ENCODE data around the gene POLR3B. TPM values are rescaled to one million over a fixed set of nuclear protein-coding genes. Genes with fewer than 3 reads are reported as not detected.

POLR3B gene
- total and polyA plus RNA-seq, 2 of the 8 experiments (the other 6 are each of a cell fraction or from before 2014, with no cell fraction given) = 5.0 to 13.2 TPM

DNA sequence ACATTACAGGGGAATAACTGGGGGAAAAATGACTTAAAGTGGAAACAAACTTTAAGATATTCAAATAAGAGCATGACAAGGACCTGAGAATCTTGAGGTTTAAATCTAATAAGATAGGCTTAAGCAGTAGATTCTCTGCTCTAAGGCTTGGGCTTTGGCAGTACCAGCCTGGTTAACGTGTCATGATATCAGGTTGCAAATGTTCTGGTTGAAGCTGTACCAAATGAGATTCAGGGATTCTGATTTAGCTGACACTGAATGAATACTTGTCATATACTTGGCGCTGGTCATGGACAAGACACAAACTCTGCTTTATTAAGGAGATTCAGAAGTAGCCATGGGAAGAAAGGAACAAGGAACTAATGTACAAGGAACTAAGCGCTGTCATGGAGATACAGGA, 48.9 kb upstream of the POLR3B start:
- Histone ChIP-seq H3K4ac (replicated peaks; ENCODE audit: insufficient read length, low read depth, low read length) (no peak overlapping the region), H2BK12ac (ENCODE audit: low read depth, low read length) (no peak overlapping the region), H2BK15ac (ENCODE audit: low read length) (no peak overlapping the region), H3K4me2 (ENCODE audit: insufficient read depth in 1 of 2, low read depth in 2 of 2, low read length in 2 of 2) (no peak overlapping the region), H3K9ac (replicated peaks in 1 of 4; ENCODE audit: extremely low read depth in 1 of 4, low read depth in 3 of 4, low read length in 3 of 4) (no peak overlapping the region), H3K23ac (ENCODE audit: insufficient read length) (no peak overlapping the region), H3K36me3 (ENCODE audit: control insufficient read depth in 2 of 4, insufficient read depth in 4 of 4, low read length in 3 of 4) (no peaks in the 10 kb centered on the region), H2BK20ac (ENCODE audit: low read length) (no peak overlapping the region), H3K56ac (replicated peaks; ENCODE audit: insufficient read length, low read depth, low read length) (no peak overlapping the region), H4K5ac (ENCODE audit: insufficient read length, low read depth, low read length) (no peak overlapping the region), H3K79me1 (ENCODE audit: low read depth, low read length) (no peaks in the 10 kb centered on the region), H3K79me2 (ENCODE audit: control insufficient read depth in 1 of 2, insufficient read depth in 2 of 2, low read length in 2 of 2) (no peaks in the 10 kb centered on the region), H2BK120ac (replicated peaks; ENCODE audit: low read depth, low read length) (no peak overlapping the region), H2AK5ac (ENCODE audit: low read depth, low read length) (no peak overlapping the region), H3K4me3 (ENCODE audit: extremely low read depth in 1 of 4, insufficient read depth in 2 of 4, low read depth in 3 of 4, low read length in 4 of 4) (no peak overlapping the region), H4K20me1 (replicated peaks in 1 of 2; ENCODE audit: control insufficient read depth in 1 of 2, insufficient read depth in 2 of 2, low read length in 2 of 2) (no peaks in the 10 kb centered on the region), H3K4me1 (replicated peaks in 1 of 4; ENCODE audit: control insufficient read depth in 3 of 4, insufficient read depth in 4 of 4, low read length in 3 of 4) (peaks cover 0 to 11% (median 2%) of the 10 kb centered on the region in 4 experiments; a peak in 3 of 7 replicates), H3K27me3 (replicated peaks in 1 of 4; ENCODE audit: control insufficient read depth in 3 of 4, extremely low read depth in 1 of 4, insufficient read depth in 3 of 4, low read length in 3 of 4) (no peaks in the 10 kb centered on the region), H2AFZ (ENCODE audit: low read length) (no peak overlapping the region), H3K27ac (ENCODE audit: low read depth, low read length) (no peak overlapping the region), H2BK5ac (ENCODE audit: low read depth, low read length) (no peak overlapping the region), H3K18ac (ENCODE audit: extremely low read depth, low read length) (no peak overlapping the region), H3K23me2 (ENCODE audit: low read depth, low read length) (no peaks in the 10 kb centered on the region), H4K91ac (replicated peaks; ENCODE audit: insufficient read length, low read length) (no peak overlapping the region), H3K14ac (ENCODE audit: insufficient read length) (no peak overlapping the region), H4K8ac (ENCODE audit: extremely low read depth, insufficient read depth, low read length) (no peak overlapping the region), H3K9me3 (ENCODE audit: insufficient read depth in 2 of 2, low read depth in 1 of 2, low read length in 1 of 2) (no peaks in the 10 kb centered on the region)
- DNase-seq (ENCODE audit: low read depth in 1 of 2, low spot score in 2 of 2) = no peak
- 88% methylated on average over 3 of the region's 3 CpGs; no CpG with 5 or more reads in 1 of the 2 experiments for WGBS, 2 experiments (ENCODE audit: extremely low coverage in 1 of 2, insufficient coverage in 1 of 2, insufficient read length in 1 of 2, insufficient replicate concordance in 2 of 2, low coverage in 1 of 2, low lambda C conversion rate in 2 of 2, missing lambda C conversion rate in 1 of 2)
- TF ChIP-seq RAD21 (IDR thresholded peaks at IDR 0.05 in 1 of 2, conservative IDR thresholded peaks at IDR 0.05 in 1 of 2; ENCODE audit: low read depth in 2 of 2, low read length in 2 of 2) (no peak), SP2 (IDR thresholded peaks at IDR 0.05; ENCODE audit: low read length) (no peak), EP300 (IDR thresholded peaks at IDR 0.05; ENCODE audit: borderline replicate concordance in 1 of 2, low read depth in 2 of 2, low read length in 2 of 2) (no peak), ASH2L (IDR thresholded peaks at IDR 0.05; ENCODE audit: low read length) (no peak), GTF2F1 (IDR thresholded peaks at IDR 0.05; ENCODE audit: borderline replicate concordance, low read depth, low read length) (no peak), HDAC2 (IDR thresholded peaks at IDR 0.05; ENCODE audit: borderline replicate concordance in 1 of 2, low read depth in 2 of 2, low read length in 2 of 2) (no peak), CBX5 (IDR thresholded peaks at IDR 0.05; ENCODE audit: low read depth, low read length) (no peak), TAF7 (optimal IDR thresholded peaks at IDR 0.05; ENCODE audit: borderline replicate concordance, low read depth, low read length) (no peak)
- TF ChIP-seq, protein P1, sequence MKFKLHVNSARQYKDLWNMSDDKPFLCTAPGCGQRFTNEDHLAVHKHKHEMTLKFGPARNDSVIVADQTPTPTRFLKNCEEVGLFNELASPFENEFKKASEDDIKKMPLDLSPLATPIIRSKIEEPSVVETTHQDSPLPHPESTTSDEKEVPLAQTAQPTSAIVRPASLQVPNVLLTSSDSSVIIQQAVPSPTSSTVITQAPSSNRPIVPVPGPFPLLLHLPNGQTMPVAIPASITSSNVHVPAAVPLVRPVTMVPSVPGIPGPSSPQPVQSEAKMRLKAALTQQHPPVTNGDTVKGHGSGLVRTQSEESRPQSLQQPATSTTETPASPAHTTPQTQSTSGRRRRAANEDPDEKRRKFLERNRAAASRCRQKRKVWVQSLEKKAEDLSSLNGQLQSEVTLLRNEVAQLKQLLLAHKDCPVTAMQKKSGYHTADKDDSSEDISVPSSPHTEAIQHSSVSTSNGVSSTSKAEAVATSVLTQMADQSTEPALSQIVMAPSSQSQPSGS (IDR thresholded peaks at IDR 0.05; ENCODE audit: low read length) = no peak
- ChIA-PET CTCF (ENCODE audit: partially characterized antibody) (interaction anchor here (0.7 to 1.2 kb wide), 3 partner anchors 8 to 37 kb away, joined by 3 to 4 read pairs (median 4); no protein-coding TSS in a partner anchor), POLR2A (ENCODE audit: partially characterized antibody) (no interaction called here)
- no peak for FAIRE-seq

Measured in H1 (cell line).